Measurements from ENCODE around the gene FILIP1.

- TF ChIP-seq GATA2 (IDR thresholded peaks at IDR 0.05; ENCODE audit: low read depth, low read length) (no peak), GATA3 (IDR thresholded peaks at IDR 0.05; ENCODE audit: low read depth, low read length) (no peak)
Observed at GRCh38 chr6:75305573-75305972, 188.0 kb downstream of the FILIP1 start.
